Calu3 (cell line): ENCODE results near the gene CSTPP1. TPM values are rescaled to one million over a fixed set of nuclear protein-coding genes. Genes with fewer than 3 reads are reported as not detected.
"Not testable (repeated sequence)": the region's sequence is repeated elsewhere in the genome, so short reads cannot be mapped to it uniquely, and the experiment has no call there.

Source experiments
- BruUV-seq: library from RNA; stranded (reverse); fragments of 400-500 nt; replicated peaks from 2 replicates; lab custom pipeline; 2021; lab: Mats Ljungman, UMichigan
- CTCF ChIA-PET: fragments of 300-600 bp; sonication (Branson Sonifier 250); formaldehyde crosslinking; loops from one replicate; lab custom pipeline; 2022; ENCODE audit warnings: antibody characterized with exemption; lab: Charles Lee
- DNase-seq: peaks from one replicate; pipeline ENCODE4 v3.0.0; 2022
- H3K27ac Mint-ChIP-seq: one replicate; pipeline ENCODE4 v1.8.0; 2022; ENCODE audit warnings: mixed read lengths; ENCODE audit not compliant: unreplicated experiment
- H3K27me3 Mint-ChIP-seq: one replicate; pipeline ENCODE4 v1.8.0; 2022; ENCODE audit warnings: mixed read lengths; ENCODE audit not compliant: unreplicated experiment
- H3K36me3 Mint-ChIP-seq: one replicate; pipeline ENCODE4 v1.8.0; 2022; ENCODE audit warnings: mild to moderate bottlenecking, moderate library complexity, mixed read lengths; ENCODE audit not compliant: insufficient read depth, unreplicated experiment
- H3K4me1 Mint-ChIP-seq: one replicate; pipeline ENCODE4 v1.8.0; 2022; ENCODE audit warnings: mild to moderate bottlenecking, low read depth, mixed read lengths; ENCODE audit not compliant: unreplicated experiment
- H3K4me3 Mint-ChIP-seq: one replicate; pipeline ENCODE4 v1.8.0; 2022; ENCODE audit warnings: mild to moderate bottlenecking, low read depth, moderate library complexity, mixed read lengths; ENCODE audit not compliant: unreplicated experiment
- H3K9me3 Mint-ChIP-seq: one replicate; pipeline ENCODE4 v1.8.0; 2022; ENCODE audit warnings: low read depth, mixed read lengths; ENCODE audit not compliant: unreplicated experiment
- CTCF ChIP-seq: fragments of 200-600 bp; IDR thresholded peaks from one replicate; pipeline ENCODE4 v1.8.0; 2022; ENCODE audit warnings: antibody characterized with exemption; ENCODE audit not compliant: unreplicated experiment
- intact Hi-C: fragments of 100-400 bp; cut with micrococcal nuclease; formaldehyde crosslinking; loops from one replicate; pipeline ENCODE4 v1.10.0; 2022; ENCODE audit not compliant: unreplicated experiment
- total RNA-seq: library from RNA; stranded (reverse); gene quantifications from 2 replicates; pipeline ENCODE4 v1.2.3, GENCODE V29; 2022

CSTPP1 gene
- total RNA-seq, 1 experiment from 2014 or later, result 23.2 TPM

GRCh38 chr11:46991391-46991790, 54.8 kb downstream of the CSTPP1 start:
- Mint-ChIP-seq H3K27ac (no peak overlapping the region), H3K27me3 (no peaks in the 10 kb centered on the region), H3K4me3 (no peak overlapping the region), H3K36me3 (no peaks in the 10 kb centered on the region), H3K4me1 (no peaks in the 10 kb centered on the region), H3K9me3 (peaks cover 2% of the 10 kb centered on the region)
- no peak for TF ChIP-seq CTCF
- CTCF ChIA-PET, result no interaction called here
- intact Hi-C loops, result no loop called here
- BruUV-seq, result no TSS peak
- DNase-seq, result no peak

GRCh38 chr11:46992386-46992785, 55.8 kb downstream of the CSTPP1 start:
- H3K27me3 Mint-ChIP-seq, H3K27ac Mint-ChIP-seq, intact Hi-C loops, BruUV-seq, H3K4me1 Mint-ChIP-seq, H3K36me3 Mint-ChIP-seq, DNase-seq, H3K9me3 Mint-ChIP-seq, H3K4me3 Mint-ChIP-seq: not testable (repeated sequence)
- CTCF ChIA-PET, result interaction anchor here (0.6 kb wide), 2 partner anchors 29 to 517 kb away, joined by 3 read pairs; no protein-coding TSS in a partner anchor

- CTCF ChIA-PET, intact Hi-C loops, H3K27ac Mint-ChIP-seq, H3K36me3 Mint-ChIP-seq, H3K4me1 Mint-ChIP-seq, H3K4me3 Mint-ChIP-seq, DNase-seq, H3K27me3 Mint-ChIP-seq, BruUV-seq, H3K9me3 Mint-ChIP-seq: not testable (repeated sequence)
These were observed 61.2 kb downstream of the CSTPP1 start for GRCh38 chr11:46997796-46998195.

- H3K9me3 Mint-ChIP-seq, result no peaks in the 10 kb centered on the region
- CTCF ChIA-PET, result no interaction called here
These were observed 62.7 kb downstream of the CSTPP1 start for GRCh38 chr11:46999217-46999616.

GRCh38 chr11:47000033-47000432, 63.5 kb downstream of the CSTPP1 start:
- Mint-ChIP-seq H3K4me3 (no peak overlapping the region), H3K9me3 (no peaks in the 10 kb centered on the region), H3K4me1 (peaks cover 7% of the 10 kb centered on the region), H3K27ac (no peak overlapping the region), H3K36me3 (no peaks in the 10 kb centered on the region), H3K27me3 (no peaks in the 10 kb centered on the region)
- CTCF ChIA-PET, result no interaction called here
- intact Hi-C loops, result no loop called here
- no TSS peak for BruUV-seq
- DNase-seq, result no peak
- TF ChIP-seq CTCF, result no peak

More at GRCh38 chr11:46999217-46999616, 62.7 kb downstream of the CSTPP1 start:
- Mint-ChIP-seq H3K27me3 (no peaks in the 10 kb centered on the region), H3K4me3 (no peak overlapping the region), H3K27ac (no peak overlapping the region), H3K4me1 (no peaks in the 10 kb centered on the region), H3K36me3 (no peaks in the 10 kb centered on the region)
- no TSS peak for BruUV-seq
- no peak for DNase-seq
- intact Hi-C loops, result no loop called here
- no peak for TF ChIP-seq CTCF
